Measurements from ENCODE around the gene SNAPC3. TPM values are rescaled to one million over a fixed set of nuclear protein-coding genes. Genes with fewer than 3 reads are reported as not detected.
A peak's percentile ranks its signal among the peaks of the same experiment; 100 is the strongest.

Gene SNAPC3
- total RNA-seq, 5 donors from 2014 or later (not counting 1 experiment from before 2014, with no cell fraction given): 11.3 to 32.4 (median 25.6) TPM

DNA sequence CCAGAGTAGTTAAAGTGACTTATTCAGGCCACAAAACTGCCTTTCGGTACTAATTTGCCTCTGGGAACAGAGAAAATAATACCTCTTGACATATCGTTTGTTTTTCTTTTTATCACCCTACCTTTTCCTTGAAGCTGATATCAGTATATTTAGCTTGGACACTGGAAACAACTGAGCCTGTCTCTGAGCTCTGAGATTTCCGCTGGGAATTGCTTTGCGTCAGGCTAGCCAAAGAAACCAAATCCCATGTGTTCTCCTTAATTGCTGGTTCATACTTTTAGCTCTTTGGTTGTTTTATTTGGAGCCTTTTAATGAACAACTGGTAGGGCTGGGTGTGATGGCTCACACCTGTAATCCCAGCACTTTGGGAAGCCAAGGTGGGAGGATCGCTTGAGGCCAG lies 30.3 kb upstream of the SNAPC3 start:
- Mint-ChIP-seq H3K27ac (no peak overlapping the region), H3K27me3 (no peaks in the 10 kb centered on the region), H3K36me3 (no peaks in the 10 kb centered on the region), H3K9me3 (no peaks in the 10 kb centered on the region), H3K4me1 (no peaks in the 10 kb centered on the region), H3K4me3 (no peak overlapping the region)
- Histone ChIP-seq H3K9me3 (no peaks in the 10 kb centered on the region), H3K4me3 (ENCODE audit: control insufficient read depth in 1 of 2, extremely low read depth in 1 of 2, low read length in 1 of 2) (no peak overlapping the region), H3K4me1 (ENCODE audit: control insufficient read depth in 1 of 2, extremely low read depth in 1 of 2, insufficient read depth in 2 of 2, low read length in 2 of 2) (no peaks in the 10 kb centered on the region), H3K27me3 (replicated peaks in 1 of 2; ENCODE audit: control insufficient read depth in 2 of 2, extremely low read depth in 1 of 2, insufficient read depth in 2 of 2, low read length in 1 of 2) (no peaks in the 10 kb centered on the region), H3K27ac (ENCODE audit: low read length) (no peak overlapping the region), H3K36me3 (ENCODE audit: control insufficient read depth in 2 of 2, extremely low read depth in 1 of 2, insufficient read depth in 1 of 2, low read length in 1 of 2) (no peaks in the 10 kb centered on the region)
- no peak for DNase-seq
- no peak for ATAC-seq (replicated peaks in 1 of 4)
- ChIA-PET CTCF (interaction anchor here in 1 of 2 donors (0.6 to 0.8 kb wide), 3 partner anchors 11 to 218 kb away, joined by 3 to 5 read pairs (median 4); no protein-coding TSS in a partner anchor), POLR2A (no interaction called here)
- WGBS (ENCODE audit: insufficient coverage): 93% methylated on average over 3 of the region's 5 CpGs

DNA sequence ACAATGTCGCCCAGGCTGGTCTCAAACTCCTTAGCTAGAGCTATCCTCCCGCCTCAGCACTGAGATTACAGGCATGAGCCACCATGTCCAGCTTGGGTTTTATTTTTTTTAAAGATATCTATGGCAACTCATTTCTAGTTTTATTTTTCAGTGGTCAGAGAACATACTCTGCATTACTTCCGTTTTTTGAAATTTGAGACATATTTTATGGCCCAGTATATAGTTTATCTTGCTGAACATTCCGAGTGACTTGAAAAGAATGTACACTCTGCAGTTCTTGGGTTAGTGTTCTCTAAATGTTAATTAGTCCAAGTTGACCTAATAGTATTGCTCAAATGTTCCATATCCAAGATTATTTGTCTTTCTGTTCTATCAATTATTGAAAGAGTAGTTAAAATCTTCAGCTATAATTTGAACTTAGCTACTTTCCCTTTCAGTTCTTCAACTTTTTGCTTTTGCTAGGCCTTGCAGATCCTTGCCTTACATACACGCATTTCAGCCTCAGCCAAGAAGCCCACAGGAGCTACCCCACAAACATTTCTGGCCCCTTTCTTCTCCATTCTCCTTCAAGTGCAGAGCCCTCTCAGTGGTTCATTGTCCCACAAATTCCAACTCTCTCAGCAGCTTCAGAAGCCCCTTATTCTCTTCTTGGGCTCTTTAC lies 22.3 kb upstream of the SNAPC3 start:
- Histone ChIP-seq H3K27ac (ENCODE audit: low read length) (no peak overlapping the region), H3K4me3 (ENCODE audit: control insufficient read depth in 1 of 2, extremely low read depth in 1 of 2, low read length in 1 of 2) (no peak overlapping the region), H3K9me3 (no peaks in the 10 kb centered on the region), H3K4me1 (ENCODE audit: control insufficient read depth in 1 of 2, extremely low read depth in 1 of 2, insufficient read depth in 2 of 2, low read length in 2 of 2) (no peaks in the 10 kb centered on the region), H3K27me3 (replicated peaks in 1 of 2; ENCODE audit: control insufficient read depth in 2 of 2, extremely low read depth in 1 of 2, insufficient read depth in 2 of 2, low read length in 1 of 2) (no peaks in the 10 kb centered on the region), H3K36me3 (ENCODE audit: control insufficient read depth in 2 of 2, extremely low read depth in 1 of 2, insufficient read depth in 1 of 2, low read length in 1 of 2) (no peaks in the 10 kb centered on the region)
- Mint-ChIP-seq H3K4me1 (no peaks in the 10 kb centered on the region), H3K27ac (no peak overlapping the region), H3K36me3 (peaks cover 3% of the 10 kb centered on the region), H3K4me3 (no peak overlapping the region), H3K9me3 (peaks cover 0 to 10% (median 7%) of the 10 kb centered on the region in 3 donors), H3K27me3 (no peaks in the 10 kb centered on the region)
- 100% methylated on average over 1 of the region's 5 CpGs for WGBS (ENCODE audit: insufficient coverage)
- POLR2A ChIA-PET: no interaction called here
- DNase-seq (no peak), ATAC-seq (replicated peaks in 1 of 4) (no peak)
- CTCF ChIA-PET: interaction anchor here in 1 of 2 donors (1.2 kb wide), 1 partner anchor 90 kb away, joined by 4 read pairs; no protein-coding TSS in a partner anchor

DNA sequence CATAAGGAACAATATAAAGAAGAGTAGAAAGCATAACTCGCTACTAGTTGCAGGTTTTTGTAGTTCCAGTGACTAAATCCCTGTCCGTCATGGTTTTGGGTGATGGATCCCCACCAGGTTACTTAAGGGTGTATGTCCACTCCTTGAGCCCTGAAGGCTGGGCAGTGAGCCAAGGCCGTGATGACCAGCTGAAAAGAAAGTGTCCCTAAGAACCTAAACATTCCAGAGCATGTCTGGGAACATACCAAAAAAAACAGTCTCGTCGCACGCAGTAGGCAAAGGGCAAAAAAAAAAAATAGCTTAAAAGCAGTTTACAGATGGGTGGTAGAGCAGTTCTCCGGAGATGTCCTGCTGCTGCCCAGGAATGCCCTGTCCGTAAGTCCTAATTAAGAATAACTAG lies 21.4 kb upstream of the SNAPC3 start:
- POLR2A ChIA-PET: no interaction called here
- Mint-ChIP-seq H3K4me1 (no peaks in the 10 kb centered on the region), H3K4me3 (no peak overlapping the region), H3K27ac (no peak overlapping the region), H3K36me3 (peaks cover 3% of the 10 kb centered on the region), H3K9me3 (peaks cover 0 to 12% (median 9%) of the 10 kb centered on the region in 3 donors), H3K27me3 (no peaks in the 10 kb centered on the region)
- Histone ChIP-seq H3K36me3 (ENCODE audit: control insufficient read depth in 2 of 2, extremely low read depth in 1 of 2, insufficient read depth in 1 of 2, low read length in 1 of 2) (no peaks in the 10 kb centered on the region), H3K9me3 (no peaks in the 10 kb centered on the region), H3K27me3 (replicated peaks in 1 of 2; ENCODE audit: control insufficient read depth in 2 of 2, extremely low read depth in 1 of 2, insufficient read depth in 2 of 2, low read length in 1 of 2) (no peaks in the 10 kb centered on the region), H3K4me1 (ENCODE audit: control insufficient read depth in 1 of 2, extremely low read depth in 1 of 2, insufficient read depth in 2 of 2, low read length in 2 of 2) (no peaks in the 10 kb centered on the region), H3K4me3 (ENCODE audit: control insufficient read depth in 1 of 2, extremely low read depth in 1 of 2, low read length in 1 of 2) (no peak overlapping the region), H3K27ac (ENCODE audit: low read length) (no peak overlapping the region)
- DNase-seq (no peak), ATAC-seq (replicated peaks in 1 of 4) (no peak)
- WGBS (ENCODE audit: insufficient coverage): 92% methylated on average over 6 of the region's 8 CpGs
- CTCF ChIA-PET: no interaction called here

DNA sequence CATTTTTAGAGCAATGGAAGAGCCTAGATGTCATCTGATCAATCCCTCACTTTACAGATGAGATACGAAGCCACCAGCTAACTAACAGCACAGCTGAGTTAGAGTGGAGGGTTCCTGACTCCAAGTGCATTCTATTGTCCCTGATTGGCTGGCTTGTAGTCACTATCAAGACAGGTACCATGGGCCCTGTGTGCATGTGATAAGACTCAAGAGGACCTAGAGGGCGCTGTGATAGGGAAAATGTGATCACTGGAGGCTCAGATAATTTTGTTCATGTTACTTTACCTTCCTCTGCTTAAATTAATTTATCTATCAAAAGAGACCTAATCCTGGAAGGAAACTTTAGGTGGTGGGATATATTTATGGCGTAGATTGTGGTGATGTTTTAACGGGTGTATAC lies 19.5 kb upstream of the SNAPC3 start:
- Mint-ChIP-seq H3K27ac (no peak overlapping the region), H3K4me1 (no peaks in the 10 kb centered on the region), H3K27me3 (no peaks in the 10 kb centered on the region), H3K36me3 (peaks cover 3% of the 10 kb centered on the region), H3K9me3 (peaks cover 0 to 12% (median 9%) of the 10 kb centered on the region in 3 donors), H3K4me3 (no peak overlapping the region)
- CTCF ChIA-PET: no interaction called here
- Histone ChIP-seq H3K4me3 (ENCODE audit: control insufficient read depth in 1 of 2, extremely low read depth in 1 of 2, low read length in 1 of 2) (no peak overlapping the region), H3K27ac (ENCODE audit: low read length) (no peak overlapping the region), H3K4me1 (ENCODE audit: control insufficient read depth in 1 of 2, extremely low read depth in 1 of 2, insufficient read depth in 2 of 2, low read length in 2 of 2) (no peaks in the 10 kb centered on the region), H3K9me3 (no peaks in the 10 kb centered on the region), H3K27me3 (replicated peaks in 1 of 2; ENCODE audit: control insufficient read depth in 2 of 2, extremely low read depth in 1 of 2, insufficient read depth in 2 of 2, low read length in 1 of 2) (no peaks in the 10 kb centered on the region), H3K36me3 (ENCODE audit: control insufficient read depth in 2 of 2, extremely low read depth in 1 of 2, insufficient read depth in 1 of 2, low read length in 1 of 2) (no peaks in the 10 kb centered on the region)
- POLR2A ChIA-PET: no interaction called here
- peak in 1 of 4 experiments; percentile 43 for ATAC-seq (replicated peaks in 1 of 4)
- whole genome bisulfite sequencing (ENCODE audit: insufficient coverage): no CpG with 5 or more reads among the region's 4 CpGs
- DNase-seq: peak in 4 of 35 experiments; percentile 1 to 37 (median 9)

DNA sequence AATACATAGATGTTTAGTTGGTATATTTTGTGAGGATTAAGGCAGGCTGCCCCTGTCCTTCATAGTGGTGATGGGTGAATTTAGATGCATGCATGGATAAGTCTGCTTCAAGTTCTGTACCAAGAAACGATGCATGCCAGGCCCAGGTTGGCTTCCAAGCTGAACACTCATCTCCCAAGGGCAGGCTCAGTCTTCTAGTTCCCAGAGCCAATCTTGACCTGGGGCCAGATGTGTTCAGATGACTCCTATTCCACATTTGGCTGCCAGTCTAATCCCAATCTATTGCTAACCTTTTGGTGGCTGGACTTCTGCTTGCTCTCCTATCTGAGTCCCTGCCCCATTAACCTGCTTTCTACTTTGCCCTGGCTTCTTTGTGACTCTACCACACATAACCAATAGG lies 18.5 kb upstream of the SNAPC3 start:
- no peaks in the 10 kb centered on the region for H3K27me3 ChIP-seq (replicated peaks in 1 of 2; ENCODE audit: control insufficient read depth in 2 of 2, extremely low read depth in 1 of 2, insufficient read depth in 2 of 2, low read length in 1 of 2)
- H3K27ac ChIP-seq (ENCODE audit: low read length): no peak overlapping the region
- ATAC-seq (replicated peaks in 1 of 4): no peak
- no peaks in the 10 kb centered on the region for H3K9me3 ChIP-seq
- Mint-ChIP-seq H3K4me3 (no peak overlapping the region), H3K36me3 (peaks cover 2% of the 10 kb centered on the region), H3K27me3 (no peaks in the 10 kb centered on the region), H3K27ac (no peak overlapping the region), H3K9me3 (peaks cover 0 to 11% (median 9%) of the 10 kb centered on the region in 3 donors), H3K4me1 (no peaks in the 10 kb centered on the region)
- no peak for DNase-seq
- ChIA-PET CTCF (no interaction called here), POLR2A (no interaction called here)
- H3K36me3 ChIP-seq (ENCODE audit: control insufficient read depth in 2 of 2, extremely low read depth in 1 of 2, insufficient read depth in 1 of 2, low read length in 1 of 2): no peaks in the 10 kb centered on the region
- 86% methylated on average over 1 of the region's 1 CpG for WGBS (ENCODE audit: insufficient coverage)
- no peaks in the 10 kb centered on the region for H3K4me1 ChIP-seq (ENCODE audit: control insufficient read depth in 1 of 2, extremely low read depth in 1 of 2, insufficient read depth in 2 of 2, low read length in 2 of 2)
- H3K4me3 ChIP-seq (ENCODE audit: control insufficient read depth in 1 of 2, extremely low read depth in 1 of 2, low read length in 1 of 2): no peak overlapping the region

DNA sequence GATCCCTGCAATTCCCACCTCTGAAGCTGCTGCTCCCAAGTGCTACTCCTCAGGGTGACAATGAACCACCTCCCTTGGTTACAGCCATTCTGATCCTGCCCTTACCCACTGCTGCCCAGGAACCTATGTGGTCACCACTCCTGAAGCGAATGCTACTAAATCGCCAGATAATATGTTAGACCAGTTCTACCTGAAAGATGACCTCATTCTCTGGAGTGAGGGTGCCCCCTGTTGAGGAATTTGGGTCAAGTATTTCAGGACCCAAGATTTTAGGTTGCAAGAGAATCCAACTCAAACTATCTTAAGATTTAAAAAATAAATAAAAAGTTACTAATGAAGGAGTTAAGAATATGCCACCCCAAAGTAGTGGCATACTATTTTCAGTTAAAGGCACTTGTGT lies 5.8 kb upstream of the SNAPC3 start:
- Mint-ChIP-seq H3K4me1 (peaks cover 0 to 2% (median 2%) of the 10 kb centered on the region in 3 donors), H3K36me3 (no peaks in the 10 kb centered on the region), H3K27me3 (peaks cover 0 to 1% of the 10 kb centered on the region in 2 donors), H3K4me3 (no peak overlapping the region), H3K27ac (no peak overlapping the region), H3K9me3 (no peaks in the 10 kb centered on the region)
- no peaks in the 10 kb centered on the region for H3K27me3 ChIP-seq (replicated peaks in 1 of 2; ENCODE audit: control insufficient read depth in 2 of 2, extremely low read depth in 1 of 2, insufficient read depth in 2 of 2, low read length in 1 of 2)
- ChIA-PET CTCF (interaction anchor here (0.6 to 1.6 kb wide), 6 partner anchors 92 to 206 kb away, joined by 3 to 7 read pairs (median 4); no protein-coding TSS in a partner anchor), POLR2A (no interaction called here)
- no peaks in the 10 kb centered on the region for H3K36me3 ChIP-seq (ENCODE audit: control insufficient read depth in 2 of 2, extremely low read depth in 1 of 2, insufficient read depth in 1 of 2, low read length in 1 of 2)
- DNase-seq: peak in 25 of 35 experiments; percentile 4 to 66 (median 29)
- peak in 2 of 4 experiments; percentile 43 to 51 for ATAC-seq (replicated peaks in 1 of 4)
- H3K27ac ChIP-seq (ENCODE audit: low read length): no peak overlapping the region
- H3K9me3 ChIP-seq: no peaks in the 10 kb centered on the region
- no peaks in the 10 kb centered on the region for H3K4me1 ChIP-seq (ENCODE audit: control insufficient read depth in 1 of 2, extremely low read depth in 1 of 2, insufficient read depth in 2 of 2, low read length in 2 of 2)
- no peak overlapping the region for H3K4me3 ChIP-seq (ENCODE audit: control insufficient read depth in 1 of 2, extremely low read depth in 1 of 2, low read length in 1 of 2)
- no CpG with 5 or more reads among the region's 2 CpGs for WGBS (ENCODE audit: insufficient coverage)

All from T-cell (primary cell).